HG03139 (cell line): ENCODE results near the gene TRERF1.

Source experiments
- ATAC-seq: cut with Tn5 transposase; IDR thresholded peaks from one replicate; pipeline ENCODE4 v1.9.1; 2021; ENCODE audit not compliant: unreplicated experiment

Gene TRERF1

GRCh38 chr6:42313038-42313437 lies 138.7 kb downstream of the TRERF1 start:
- ATAC-seq, result no peak

DNA sequence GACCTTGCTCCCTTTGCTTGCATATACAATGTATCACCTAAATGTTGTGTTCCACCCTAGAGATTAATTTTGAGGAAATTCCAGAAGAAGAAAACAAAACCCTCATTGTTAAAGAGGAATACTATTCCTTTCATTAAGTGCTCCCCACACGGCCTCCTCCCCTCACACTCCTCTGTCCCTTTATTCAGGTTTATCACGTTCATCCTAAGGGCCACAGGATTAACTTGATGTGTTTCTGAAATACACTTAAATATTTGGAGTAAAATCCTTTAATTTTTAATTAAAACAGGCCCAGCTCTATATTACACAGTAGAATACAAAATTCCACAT lies 144.6 kb downstream of the TRERF1 start:
- ATAC-seq, result no peak

GRCh38 chr6:42306439-42307140 lies 145.1 kb downstream of the TRERF1 start:
- ATAC-seq, result no peak

GRCh38 chr6:42304053-42304712 lies 147.5 kb downstream of the TRERF1 start:
- no peak for ATAC-seq

GRCh38 chr6:42302411-42302810 lies 149.3 kb downstream of the TRERF1 start:
- no peak for ATAC-seq

GRCh38 chr6:42301986-42302385 lies 149.7 kb downstream of the TRERF1 start:
- no peak for ATAC-seq

- ATAC-seq, result no peak
Measured at GRCh38 chr6:42300701-42301100, 151.0 kb downstream of the TRERF1 start.

- no peak for ATAC-seq
Measured at GRCh38 chr6:42300185-42300584, 151.5 kb downstream of the TRERF1 start.

DNA sequence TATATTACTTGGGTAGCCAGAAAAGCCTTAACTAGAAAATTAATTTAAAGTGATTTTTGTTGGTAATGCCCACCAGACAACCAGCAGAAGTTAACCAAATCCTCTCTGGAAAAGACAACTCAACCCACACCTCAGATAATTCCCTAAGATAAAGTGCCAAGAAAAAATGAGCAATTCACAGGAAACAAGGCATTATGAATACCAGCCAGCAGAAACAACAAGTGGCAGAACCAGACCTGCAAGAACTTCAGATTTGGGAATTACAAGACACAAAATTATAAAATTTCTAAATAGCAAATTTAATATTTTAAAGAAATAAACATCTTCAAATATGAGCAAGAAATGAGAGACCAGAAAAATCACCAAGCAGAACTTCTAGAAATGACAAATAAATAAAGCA lies 154.1 kb downstream of the TRERF1 start:
- no peak for ATAC-seq

- no peak for ATAC-seq
Measured at GRCh38 chr6:42296614-42297013, 155.1 kb downstream of the TRERF1 start.

DNA sequence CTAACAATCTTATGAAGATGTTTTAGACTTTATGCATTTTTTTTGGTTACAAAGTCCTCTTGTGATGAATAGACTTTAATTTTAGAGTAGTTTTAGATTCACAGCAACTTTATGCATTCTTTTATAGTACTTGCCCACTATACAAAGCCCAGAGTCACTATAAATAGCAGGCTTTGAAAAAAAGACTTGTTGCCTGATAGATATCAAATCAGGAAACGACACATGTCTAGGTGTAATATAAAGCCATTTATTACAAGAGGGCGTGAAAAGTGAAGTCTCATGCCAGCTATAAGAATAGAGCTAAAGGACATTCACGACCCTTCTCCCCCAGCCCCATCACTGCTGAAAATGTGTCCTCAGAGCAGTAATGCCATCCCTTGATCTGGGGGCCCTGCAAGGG lies 156.0 kb downstream of the TRERF1 start:
- no peak for ATAC-seq

- no peak for ATAC-seq
Measured at GRCh38 chr6:42295181-42295580, 156.5 kb downstream of the TRERF1 start.

- ATAC-seq, result no peak
Measured at GRCh38 chr6:42294759-42295158, 157.0 kb downstream of the TRERF1 start.

DNA sequence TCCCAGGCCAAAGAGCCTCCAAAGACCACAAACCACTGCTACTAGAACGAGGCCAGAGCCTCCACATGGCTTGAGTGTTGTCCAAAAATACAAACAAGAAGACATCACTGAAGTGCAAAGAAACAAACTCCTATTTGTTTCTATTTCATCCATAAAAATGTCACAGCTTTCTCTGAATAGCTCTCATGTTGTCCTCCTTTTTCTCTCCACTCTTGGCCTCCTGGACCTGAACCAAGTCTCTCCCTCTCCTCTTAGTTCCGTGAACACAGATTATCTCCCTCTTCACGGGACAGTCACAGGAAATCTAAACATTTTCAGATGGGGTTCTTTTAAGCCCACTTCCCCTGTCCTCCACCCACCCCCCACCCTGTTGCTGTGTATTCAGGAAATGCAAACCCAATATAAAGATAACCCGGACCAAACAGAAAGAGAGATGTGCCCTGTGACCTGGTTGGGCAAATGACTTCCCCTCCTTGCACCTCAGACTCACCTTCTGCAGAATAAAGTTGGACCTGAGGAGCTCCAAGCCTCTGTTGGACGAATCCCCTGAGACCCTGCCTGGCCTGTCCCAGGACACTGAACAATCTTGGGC lies 158.2 kb downstream of the TRERF1 start:
- no peak for ATAC-seq

- no peak for ATAC-seq
Measured at GRCh38 chr6:42292004-42292740, 159.6 kb downstream of the TRERF1 start.

GRCh38 chr6:42287756-42288155 lies 164.0 kb downstream of the TRERF1 start:
- no peak for ATAC-seq

- no peak for ATAC-seq
Measured at GRCh38 chr6:42281570-42281969, 170.2 kb downstream of the TRERF1 start.

- no peak for ATAC-seq
Measured at GRCh38 chr6:42280966-42281533, 170.7 kb downstream of the TRERF1 start.

- no peak for ATAC-seq
Measured at GRCh38 chr6:42279966-42280629, 171.6 kb downstream of the TRERF1 start.

DNA sequence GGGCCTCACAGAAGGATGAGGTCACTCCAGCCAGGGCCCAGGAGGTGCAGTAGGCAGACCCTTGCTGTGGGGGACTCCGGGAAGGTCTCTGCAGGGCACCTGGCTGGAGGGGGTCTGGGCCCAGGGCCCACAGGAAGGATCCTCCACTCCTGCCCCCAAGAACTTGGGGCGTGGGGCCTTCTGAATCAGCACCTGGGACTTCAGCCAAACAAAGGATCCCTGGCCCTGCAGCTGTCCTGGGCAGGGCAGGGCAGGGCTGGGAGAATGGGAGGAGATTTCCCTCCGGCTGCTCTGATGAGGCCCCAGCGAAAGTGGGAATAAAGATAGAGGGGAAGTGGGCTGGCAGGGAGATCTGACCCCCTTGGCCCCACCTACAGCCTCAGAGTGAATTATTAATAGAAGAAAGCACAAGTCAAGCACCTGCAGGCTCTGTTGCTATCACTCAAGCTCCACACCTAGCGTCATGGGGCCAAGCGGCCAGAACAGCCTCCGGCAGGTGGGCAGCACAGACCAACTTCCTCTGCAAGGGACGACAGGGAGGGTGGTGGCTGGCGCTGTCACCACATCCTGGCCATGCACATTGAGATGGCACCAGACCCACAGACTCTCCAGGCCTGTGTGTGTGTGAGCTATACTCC lies 172.5 kb downstream of the TRERF1 start:
- ATAC-seq, result no peak
